ENCODE results near the gene POGLUT2.

Gene POGLUT2

DNA sequence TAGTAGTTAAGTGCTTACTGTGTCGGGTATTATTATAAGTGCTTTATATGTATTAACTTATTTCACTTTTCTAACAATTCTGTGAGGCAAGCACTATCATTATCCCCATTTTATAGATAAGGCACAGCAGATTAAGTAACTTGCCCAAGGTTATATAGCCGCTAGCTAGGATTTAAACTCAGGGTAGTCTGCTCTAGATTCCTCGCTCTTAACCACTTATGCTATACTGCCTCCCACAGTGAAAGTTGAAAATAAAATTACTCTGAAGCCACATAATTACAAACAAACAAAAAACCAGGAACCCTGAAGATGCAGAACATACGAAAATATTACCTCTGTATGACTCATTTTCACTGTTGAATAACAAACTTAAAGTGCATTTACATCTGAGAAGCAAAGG lies 29.1 kb downstream of the POGLUT2 start:
- DNase-seq (ENCODE audit: low spot score) = no peak

DNA sequence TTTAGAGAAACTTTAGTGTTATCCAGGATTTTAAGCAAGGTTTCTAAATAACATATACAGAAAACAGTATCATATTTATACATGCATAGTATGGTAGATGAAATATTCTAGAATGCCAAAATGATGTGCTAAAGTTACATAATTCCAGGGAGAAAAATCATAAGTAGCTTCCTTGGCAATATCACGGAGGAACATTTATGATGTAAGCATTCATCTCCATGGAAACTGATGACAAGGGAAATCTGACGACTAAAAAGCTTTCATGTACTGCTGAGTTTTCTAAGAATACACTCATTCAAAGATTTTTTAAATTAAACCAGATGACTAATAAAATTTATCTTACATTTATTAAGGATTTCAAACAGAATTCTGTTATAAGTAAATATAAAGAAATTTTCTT lies 29.9 kb downstream of the POGLUT2 start:
- DNase-seq (ENCODE audit: low spot score) = no peak

DNA sequence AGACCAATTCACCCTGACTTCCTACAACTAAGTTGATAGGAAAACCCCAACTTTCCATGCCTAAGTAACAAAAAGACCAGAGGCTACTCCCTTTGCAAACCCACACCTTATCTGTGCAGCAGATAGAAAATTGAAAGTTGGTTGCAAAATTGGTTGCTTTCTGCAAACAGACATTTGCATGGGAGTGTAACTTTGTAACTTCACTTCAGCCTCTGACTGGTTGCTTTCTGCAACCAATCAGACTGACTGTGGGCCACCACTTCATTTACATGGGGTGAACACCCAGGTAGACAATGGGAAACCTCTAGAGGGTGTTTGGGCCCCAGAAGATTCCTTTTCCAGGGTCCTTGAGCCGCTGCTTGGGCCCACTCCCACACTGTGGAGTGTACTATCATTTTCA lies 35.0 kb downstream of the POGLUT2 start:
- no peak for DNase-seq (ENCODE audit: low spot score)

DNA sequence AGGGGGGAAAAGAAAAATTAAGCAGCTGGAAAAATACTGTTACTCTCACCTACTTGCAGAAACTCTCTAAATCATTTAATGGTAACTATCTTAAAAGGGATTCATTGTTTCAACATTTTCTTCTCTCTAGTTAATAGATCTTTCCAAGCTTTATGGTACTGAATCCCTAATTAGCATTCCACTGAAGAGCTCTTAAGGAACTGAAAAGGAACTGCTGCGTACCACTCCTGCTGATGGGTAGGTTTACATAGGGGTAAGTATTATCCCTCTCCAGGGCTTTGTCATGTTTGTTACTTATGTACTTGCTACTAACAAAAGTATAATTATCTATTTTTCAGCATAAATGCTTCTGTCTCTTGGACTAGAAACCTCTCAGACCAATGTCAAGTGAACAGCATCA lies 37.7 kb downstream of the POGLUT2 start:
- DNase-seq (ENCODE audit: low spot score) = no peak

DNA sequence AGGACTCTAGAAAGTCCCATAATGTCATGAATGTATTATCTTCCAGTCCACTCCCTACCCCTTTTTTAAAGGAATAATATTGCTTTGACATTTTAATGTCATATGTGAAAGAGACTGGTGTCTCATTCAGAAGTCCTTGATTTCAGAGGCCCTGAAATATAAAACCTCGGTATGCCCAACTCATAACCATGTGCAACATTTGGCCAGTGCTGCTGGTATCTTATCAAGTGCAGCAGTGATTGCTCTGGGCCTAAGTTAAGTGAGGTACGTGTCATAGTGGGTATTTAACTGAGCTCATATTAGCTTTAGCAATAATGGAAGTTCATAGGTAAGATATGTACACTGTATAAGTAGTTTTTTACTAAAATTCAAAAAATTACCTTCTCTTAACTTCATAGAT lies 39.9 kb downstream of the POGLUT2 start:
- no peak for DNase-seq (ENCODE audit: low spot score)

DNA sequence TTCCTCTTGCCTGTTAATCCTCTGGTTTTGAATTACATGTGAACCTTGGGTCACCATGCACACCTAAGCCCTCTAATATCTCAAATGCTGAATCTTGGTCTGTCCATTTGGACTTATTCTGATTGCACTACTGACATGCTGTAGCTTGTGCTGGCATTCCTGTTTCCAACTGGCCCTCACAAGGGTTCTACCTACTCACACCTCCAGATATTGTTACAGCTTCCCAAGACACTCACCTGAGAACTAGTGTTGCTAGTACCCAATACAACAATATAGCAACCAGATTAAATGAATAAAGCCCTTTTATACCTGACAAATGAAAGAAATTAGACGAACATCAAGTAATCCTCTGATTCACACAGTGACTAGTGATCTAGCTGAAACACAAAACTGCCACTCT lies 41.8 kb downstream of the POGLUT2 start:
- DNase-seq (ENCODE audit: low spot score) = no peak

DNA sequence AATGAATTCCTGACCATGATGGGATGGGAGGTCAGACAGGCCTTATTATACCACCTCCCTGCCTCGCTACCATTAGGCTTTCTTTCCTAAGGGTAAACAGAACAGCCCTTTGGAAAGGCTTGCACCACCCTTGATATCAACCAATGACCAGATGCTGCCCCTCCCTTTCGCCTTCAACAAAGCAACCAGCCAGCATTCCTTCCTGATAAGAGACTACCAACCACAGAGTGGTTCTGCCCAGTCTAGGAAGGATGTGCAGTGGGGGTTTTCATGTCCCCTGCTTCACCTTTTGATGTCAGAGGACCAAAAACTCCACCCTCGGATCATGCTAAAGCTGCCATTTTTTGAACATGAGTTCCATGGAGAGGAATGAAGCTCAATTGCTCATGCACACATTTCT lies 46.9 kb downstream of the POGLUT2 start:
- DNase-seq (ENCODE audit: low spot score) = no peak

DNA sequence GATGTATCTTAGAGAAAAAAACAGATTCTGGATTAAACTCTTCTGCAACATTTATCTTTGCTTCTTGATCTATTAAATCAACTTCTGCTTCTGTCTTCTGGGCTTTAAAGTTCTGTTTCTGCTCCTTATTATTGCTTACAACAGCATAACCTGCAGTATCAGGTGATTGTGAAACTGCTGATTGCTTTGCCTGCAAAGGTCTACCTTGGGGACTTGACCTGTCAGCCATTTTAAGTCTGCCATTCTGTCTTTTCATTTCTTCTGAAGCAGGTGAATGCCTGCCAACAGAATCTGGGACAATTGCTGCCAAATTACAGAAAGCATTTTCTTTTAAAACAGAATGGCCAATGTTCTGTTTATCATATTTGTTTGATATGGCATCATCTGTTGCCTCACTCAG lies 56.3 kb downstream of the POGLUT2 start:
- DNase-seq (ENCODE audit: low spot score) = no peak

DNA sequence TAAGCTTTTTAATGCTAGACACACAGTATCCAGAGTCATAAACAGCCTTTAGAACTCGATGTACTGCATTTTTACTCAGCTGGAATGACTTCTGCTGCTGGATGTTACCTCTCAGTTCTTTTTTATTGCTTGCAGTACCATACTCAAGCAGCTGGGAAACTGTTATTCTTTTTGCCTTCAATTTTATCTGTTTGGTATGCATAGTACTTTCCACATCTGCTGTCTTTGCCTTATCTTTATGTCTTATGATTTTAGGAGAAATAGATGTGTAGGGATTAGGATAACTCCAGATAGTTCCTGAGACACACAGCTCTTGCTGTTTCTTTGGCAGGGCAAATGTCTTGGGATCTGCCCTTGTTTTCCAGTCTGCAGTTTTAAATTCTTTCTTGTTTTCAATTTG lies 56.7 kb downstream of the POGLUT2 start:
- no peak for DNase-seq (ENCODE audit: low spot score)
